Measurements from ENCODE around the gene TIMP1. TPM values are rescaled to one million over a fixed set of nuclear protein-coding genes. Genes with fewer than 3 reads are reported as not detected.
A peak's percentile ranks its signal among the peaks of the same experiment; 100 is the strongest.

Gene TIMP1
- total and polyA plus RNA-seq, 3 experiments from 2014 or later = 6.9 to 170 (median 7.8) TPM

GRCh38 chrX:47628982-47629381, 46.7 kb downstream of the TIMP1 start:
- no peaks in the 10 kb centered on the region for H3K36me3 ChIP-seq (ENCODE audit: insufficient read depth, low read length)
- no peaks in the 10 kb centered on the region for H3K9me3 ChIP-seq (ENCODE audit: low read length)
- no peak overlapping the region for H3K4me3 ChIP-seq (ENCODE audit: low read length)
- peaks cover 6% of the 10 kb centered on the region for H3K4me1 ChIP-seq (ENCODE audit: insufficient read depth, low read length)
- ChIA-PET POLR2A (no interaction called here), CTCF (interaction anchor here (0.8 to 1.0 kb wide), 2 partner anchors 18 to 108 kb away, joined by 3 read pairs; no protein-coding TSS in a partner anchor)
- H3K27ac ChIP-seq (ENCODE audit: low read depth, low read length) = no peak overlapping the region
- H3K27me3 Mint-ChIP-seq = peaks cover 3 to 4% of the 10 kb centered on the region in 2 donors
- no peaks in the 10 kb centered on the region for H3K27me3 ChIP-seq (ENCODE audit: insufficient read depth, low read length, poor library complexity, severe bottlenecking)
- no peaks in the 10 kb centered on the region for H3K9me3 Mint-ChIP-seq
- H3K27ac Mint-ChIP-seq = peak overlapping the region in 1 of 8 donors; percentile 21
- H3K36me3 Mint-ChIP-seq = peaks cover 0 to 2% (median 0%) of the 10 kb centered on the region in 3 donors
- no peak for DNase-seq
- peak overlapping the region in 4 of 7 donors; percentile 20 to 70 (median 50) for H3K4me3 Mint-ChIP-seq
- H3K4me1 Mint-ChIP-seq = peaks cover 9 to 21% (median 10%) of the 10 kb centered on the region in 3 donors

DNA sequence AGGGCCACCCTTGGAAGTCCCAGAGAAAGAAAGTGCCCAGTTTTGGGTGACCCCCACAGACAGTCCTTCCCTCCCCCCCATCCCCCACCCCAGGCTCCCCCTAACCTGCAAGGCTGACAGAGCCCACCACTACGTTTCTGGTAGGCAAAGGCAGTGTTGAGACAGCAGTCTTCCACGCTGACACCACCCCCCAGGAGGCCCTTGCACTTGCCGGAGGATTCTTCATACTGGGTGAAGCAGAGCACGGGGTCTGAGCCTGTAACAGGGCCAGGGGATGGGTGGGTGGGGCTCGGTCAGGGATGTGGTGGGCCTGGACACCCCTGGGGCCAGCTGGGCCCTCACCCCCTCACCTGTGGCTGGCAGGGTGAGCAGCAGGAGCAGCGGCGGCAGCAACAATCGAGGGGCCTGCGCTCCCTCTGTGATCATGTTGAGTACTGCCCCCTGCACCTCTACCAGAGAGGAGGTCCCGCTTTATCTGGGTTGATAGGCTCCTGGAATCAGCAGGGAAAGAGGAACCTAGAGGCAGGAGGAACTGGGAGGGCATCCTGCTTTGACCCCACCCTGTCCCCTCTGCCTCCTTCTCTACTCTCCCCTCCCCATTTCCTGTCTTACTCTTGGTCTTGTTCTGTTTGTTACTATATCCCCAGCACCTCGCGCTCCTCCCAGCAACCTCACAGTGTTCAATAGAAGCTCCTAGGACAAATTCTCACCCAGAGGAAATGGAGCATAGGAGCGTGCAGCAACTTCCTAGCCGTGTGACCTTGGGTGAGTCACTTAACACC, 47.4 kb downstream of the TIMP1 start, which contains the start of gene CFP:
Gene CFP (minus strand): TSS at position 512 of the 782 bp plus-strand sequence. CDS start 86 bp downstream, at position 426.
- Histone ChIP-seq H3K4me1 (ENCODE audit: insufficient read depth, low read length) (peaks cover 11% of the 10 kb centered on the region), H3K36me3 (ENCODE audit: insufficient read depth, low read length) (no peaks in the 10 kb centered on the region), H3K4me3 (ENCODE audit: low read length) (peak within 1 kb of the TSS; percentile 50), H3K9me3 (ENCODE audit: low read length) (no peaks in the 10 kb centered on the region), H3K27ac (ENCODE audit: low read depth, low read length) (no peak within 1 kb of the TSS), H3K27me3 (ENCODE audit: insufficient read depth, low read length, poor library complexity, severe bottlenecking) (no peaks in the 10 kb centered on the region)
- CTCF ChIA-PET = interaction anchor here (1.0 kb wide), 1 partner anchor 17 kb away, joined by 3 read pairs; no protein-coding TSS in a partner anchor
- DNase-seq = peak in 1 of 5 donors; percentile 28
- Mint-ChIP-seq H3K36me3 (peaks cover 0 to 2% (median 0%) of the 10 kb centered on the region in 3 donors), H3K27ac (peak within 1 kb of the TSS in 5 of 8 donors; percentile 43 to 93 (median 76)), H3K4me1 (peaks cover 7 to 17% (median 9%) of the 10 kb centered on the region in 3 donors), H3K27me3 (no peaks in the 10 kb centered on the region), H3K4me3 (peak within 1 kb of the TSS; percentile 4 to 79 (median 60)), H3K9me3 (no peaks in the 10 kb centered on the region)
- POLR2A ChIA-PET = no interaction called here

GRCh38 chrX:47631676-47632075, 49.4 kb downstream of the TIMP1 start:
- peaks cover 19% of the 10 kb centered on the region for H3K4me1 ChIP-seq (ENCODE audit: insufficient read depth, low read length)
- H3K9me3 Mint-ChIP-seq = no peaks in the 10 kb centered on the region
- H3K27me3 ChIP-seq (ENCODE audit: insufficient read depth, low read length, poor library complexity, severe bottlenecking) = no peaks in the 10 kb centered on the region
- H3K36me3 Mint-ChIP-seq = peaks cover 0 to 8% (median 0%) of the 10 kb centered on the region in 3 donors
- H3K27me3 Mint-ChIP-seq = peaks cover 0 to 3% of the 10 kb centered on the region in 2 donors
- no peak overlapping the region for H3K27ac ChIP-seq (ENCODE audit: low read depth, low read length)
- no peaks in the 10 kb centered on the region for H3K9me3 ChIP-seq (ENCODE audit: low read length)
- peaks cover 7 to 19% (median 9%) of the 10 kb centered on the region in 3 donors for H3K4me1 Mint-ChIP-seq
- no peaks in the 10 kb centered on the region for H3K36me3 ChIP-seq (ENCODE audit: insufficient read depth, low read length)
- H3K27ac Mint-ChIP-seq = no peak overlapping the region
- H3K4me3 Mint-ChIP-seq = no peak overlapping the region
- DNase-seq = no peak
- H3K4me3 ChIP-seq (ENCODE audit: low read length) = no peak overlapping the region
- CTCF ChIA-PET = no interaction called here
- POLR2A ChIA-PET = no interaction called here

- Mint-ChIP-seq H3K36me3 (peaks cover 0 to 17% (median 0%) of the 10 kb centered on the region in 3 donors), H3K4me1 (peaks cover 7 to 19% (median 9%) of the 10 kb centered on the region in 3 donors), H3K4me3 (peak overlapping the region in 1 of 7 donors; percentile 12), H3K9me3 (no peaks in the 10 kb centered on the region), H3K27ac (peak overlapping the region in 1 of 8 donors; percentile 9), H3K27me3 (peaks cover 0 to 3% of the 10 kb centered on the region in 2 donors)
- H3K4me3 ChIP-seq (ENCODE audit: low read length) = no peak overlapping the region
- no peaks in the 10 kb centered on the region for H3K27me3 ChIP-seq (ENCODE audit: insufficient read depth, low read length, poor library complexity, severe bottlenecking)
- H3K9me3 ChIP-seq (ENCODE audit: low read length) = no peaks in the 10 kb centered on the region
- ChIA-PET POLR2A (no interaction called here), CTCF (no interaction called here)
- peaks cover 19% of the 10 kb centered on the region for H3K4me1 ChIP-seq (ENCODE audit: insufficient read depth, low read length)
- no peaks in the 10 kb centered on the region for H3K36me3 ChIP-seq (ENCODE audit: insufficient read depth, low read length)
- H3K27ac ChIP-seq (ENCODE audit: low read depth, low read length) = no peak overlapping the region
- no peak for DNase-seq
These were observed 50.4 kb downstream of the TIMP1 start for GRCh38 chrX:47632666-47633065.

DNA sequence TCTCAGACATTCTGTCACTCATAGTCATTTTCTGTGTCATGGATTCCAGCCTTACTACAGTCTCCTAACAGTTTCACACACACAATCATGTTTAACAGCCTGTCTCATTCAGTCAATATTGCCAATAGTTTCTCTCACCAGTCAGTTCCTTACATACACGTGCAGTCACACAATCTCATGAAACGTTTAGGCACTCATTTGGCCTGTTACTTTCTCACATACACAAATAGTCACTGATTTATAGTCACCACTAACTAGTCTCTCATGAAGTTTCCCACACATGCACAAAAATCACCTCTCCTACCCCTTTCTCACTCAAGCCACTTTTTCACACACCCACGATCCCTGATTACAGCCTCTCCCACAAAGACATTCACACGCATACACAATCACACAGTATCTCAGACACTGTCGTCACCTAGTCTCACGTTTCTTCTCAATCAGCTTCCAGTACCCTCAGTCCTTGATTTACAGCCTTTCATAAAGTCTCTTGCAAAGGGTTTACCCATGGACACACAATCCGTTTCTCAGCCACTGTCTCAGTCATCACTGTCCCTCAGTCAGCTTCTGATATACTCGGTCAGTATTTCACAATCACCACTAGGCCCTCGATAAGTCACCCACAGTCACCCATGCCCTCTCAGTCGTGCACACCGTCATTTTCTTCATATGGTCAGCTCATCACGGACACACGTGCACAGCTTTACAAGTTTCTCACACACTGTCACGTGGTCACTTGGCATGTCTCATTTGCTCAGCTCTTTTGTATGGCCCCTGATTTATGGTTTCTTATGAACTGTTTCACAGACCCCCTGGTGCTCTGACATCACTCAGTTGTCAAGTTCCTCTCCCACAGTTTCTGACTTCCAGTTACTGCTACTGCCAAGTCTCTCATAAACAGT, 51.7 kb downstream of the TIMP1 start:
- DNase-seq = no peak
- Mint-ChIP-seq H3K9me3 (no peaks in the 10 kb centered on the region), H3K27ac (no peak overlapping the region), H3K27me3 (peaks cover 0 to 3% of the 10 kb centered on the region in 2 donors), H3K4me1 (peaks cover 7 to 15% (median 9%) of the 10 kb centered on the region in 3 donors), H3K4me3 (no peak overlapping the region), H3K36me3 (peaks cover 0 to 27% (median 0%) of the 10 kb centered on the region in 3 donors)
- no peaks in the 10 kb centered on the region for H3K36me3 ChIP-seq (ENCODE audit: insufficient read depth, low read length)
- peaks cover 13% of the 10 kb centered on the region for H3K4me1 ChIP-seq (ENCODE audit: insufficient read depth, low read length)
- ChIA-PET CTCF (no interaction called here), POLR2A (no interaction called here)
- H3K4me3 ChIP-seq (ENCODE audit: low read length) = no peak overlapping the region
- H3K9me3 ChIP-seq (ENCODE audit: low read length) = no peaks in the 10 kb centered on the region
- no peaks in the 10 kb centered on the region for H3K27me3 ChIP-seq (ENCODE audit: insufficient read depth, low read length, poor library complexity, severe bottlenecking)
- no peak overlapping the region for H3K27ac ChIP-seq (ENCODE audit: low read depth, low read length)

- H3K27ac Mint-ChIP-seq = no peak overlapping the region
- no peaks in the 10 kb centered on the region for H3K9me3 Mint-ChIP-seq
- peaks cover 0 to 38% (median 5%) of the 10 kb centered on the region in 3 donors for H3K36me3 Mint-ChIP-seq
- Histone ChIP-seq H3K27me3 (ENCODE audit: insufficient read depth, low read length, poor library complexity, severe bottlenecking) (no peaks in the 10 kb centered on the region), H3K4me1 (ENCODE audit: insufficient read depth, low read length) (peaks cover 13% of the 10 kb centered on the region), H3K4me3 (ENCODE audit: low read length) (no peak overlapping the region), H3K27ac (ENCODE audit: low read depth, low read length) (no peak overlapping the region), H3K9me3 (ENCODE audit: low read length) (no peaks in the 10 kb centered on the region), H3K36me3 (ENCODE audit: insufficient read depth, low read length) (peaks cover under 1% of the 10 kb centered on the region)
- peaks cover 3 to 6% (median 3%) of the 10 kb centered on the region in 3 donors for H3K4me1 Mint-ChIP-seq
- H3K4me3 Mint-ChIP-seq = no peak overlapping the region
- H3K27me3 Mint-ChIP-seq = peaks cover 0 to 3% of the 10 kb centered on the region in 2 donors
- peak in 2 of 5 donors; percentile 48 to 52 for DNase-seq
- CTCF ChIA-PET = no interaction called here
- POLR2A ChIA-PET = no interaction called here
These were observed 52.8 kb downstream of the TIMP1 start for GRCh38 chrX:47634871-47635575.
